ENCODE data around the gene GLI3. TPM values are rescaled to one million over a fixed set of nuclear protein-coding genes. Genes with fewer than 3 reads are reported as not detected.

GLI3 gene
- polyA plus RNA-seq, 1 of the 3 experiments (the other 2 are of a cell fraction), result 0.08 TPM

- TF ChIP-seq SIN3A (IDR thresholded peaks at IDR 0.05; ENCODE audit: borderline replicate concordance, low read depth, low read length) (no peak), ELF1 (IDR thresholded peaks at IDR 0.05) (no peak), EZH2phosphoT487 (IDR thresholded peaks at IDR 0.05; ENCODE audit: borderline replicate concordance, low read depth) (no peak), YY1 (IDR thresholded peaks at IDR 0.05; ENCODE audit: low read depth) (no peak)
Measured at GRCh38 chr7:42142089-42142488, 94.9 kb downstream of the GLI3 start (continued).

- Histone ChIP-seq H3K4me1 (ENCODE audit: control insufficient read depth in 1 of 2, insufficient read depth in 2 of 2, low read depth in 1 of 2, low read length in 1 of 2) (no peaks in the 10 kb centered on the region; a peak in 1 of 4 replicates), H2AFZ (ENCODE audit: low read depth) (no peak overlapping the region), H3K27me3 (ENCODE audit: insufficient read depth) (peaks cover 56% of the 10 kb centered on the region), H3K36me3 (replicated peaks in 1 of 2; ENCODE audit: control insufficient read depth in 1 of 2, insufficient read depth in 2 of 2, low read length in 1 of 2) (no peaks in the 10 kb centered on the region), H3K27ac (ENCODE audit: low read depth in 2 of 2, low read length in 1 of 2) (no peak overlapping the region), H3K9me2 (no peaks in the 10 kb centered on the region), H4K20me1 (ENCODE audit: insufficient read depth) (no peaks in the 10 kb centered on the region), H3K9me3 (no peaks in the 10 kb centered on the region), H3F3A (replicated peaks; ENCODE audit: insufficient read depth) (no peaks in the 10 kb centered on the region), H3K9ac (no peak overlapping the region), H3K79me2 (ENCODE audit: insufficient read depth) (no peaks in the 10 kb centered on the region), H3K4me2 (no peak overlapping the region), H3K4me3 (ENCODE audit: low read depth in 2 of 2, low read length in 1 of 2) (no peak overlapping the region)
- ChIA-PET CTCF (interaction anchor here (1.1 kb wide), 1 partner anchor 199 kb away, joined by 4 read pairs; no protein-coding TSS in a partner anchor), POLR2A (no interaction called here)
- DNase-seq, result no peak
- TF ChIP-seq REST (IDR thresholded peaks at IDR 0.05; ENCODE audit: low read depth, low read length) (no peak), CTCF (IDR thresholded peaks at IDR 0.05) (no peak), GATA2 (CRISPR knock-in tag; IDR thresholded peaks at IDR 0.05) (no peak), RAD21 (IDR thresholded peaks at IDR 0.05; ENCODE audit: low read length) (no peak), USF2 (IDR thresholded peaks at IDR 0.05; ENCODE audit: borderline replicate concordance, low read depth, low read length) (no peak), RCOR1 (IDR thresholded peaks at IDR 0.05; ENCODE audit: low read length) (no peak), ELF1 (IDR thresholded peaks at IDR 0.05) (no peak), TAF1 (IDR thresholded peaks at IDR 0.05; ENCODE audit: borderline replicate concordance, low read depth, low read length) (no peak), TCF12 (IDR thresholded peaks at IDR 0.05) (no peak), MXI1 (IDR thresholded peaks at IDR 0.05; ENCODE audit: low read depth, low read length) (no peak)
- whole genome bisulfite sequencing (ENCODE audit: low lambda C conversion rate), result 66% methylated on average over 4 of the region's 4 CpGs
Measured at GRCh38 chr7:42139751-42140150, 97.3 kb downstream of the GLI3 start.

All from SK-N-SH (cell line).